Transverse colon (tissue), 4 donors: Measurements from ENCODE around the gene WNT5A. TPM values are rescaled to one million over a fixed set of nuclear protein-coding genes. Genes with fewer than 3 reads are reported as not detected.

Source experiments
- DNase-seq: peaks from one replicate; pipeline ENCODE4 v3.0.0-alpha.2; 2019
- H3K27ac ChIP-seq, 4 donors: fragments of 200-600 bp; sonication (generic); 2 replicates each; pipeline ENCODE4 v1.5.1; 2016 to 2018; ENCODE audit warnings: inconsistent platforms in 4 of 4
- H3K27me3 ChIP-seq: fragments of 200-600 bp; sonication (generic); 2 replicates; pipeline ENCODE4 v1.5.1; 2017; ENCODE audit warnings: inconsistent platforms
- H3K36me3 ChIP-seq, 4 donors: fragments of 200-600 bp; sonication (generic); 2 replicates each; pipeline ENCODE4 v1.5.1; 2017 to 2019; ENCODE audit warnings: inconsistent platforms in 4 of 4
- H3K4me1 ChIP-seq, 4 donors: fragments of 200-600 bp; sonication (generic); 2 replicates each; pipeline ENCODE4 v1.5.1; 2017 to 2020; ENCODE audit warnings: inconsistent platforms in 4 of 4
- H3K4me3 ChIP-seq, 4 donors: fragments of 200-600 bp; sonication (generic); 1 replicate in 1 of 4; 2 replicates in 3 of 4; pipeline versions ENCODE4 v1.5.1 to v1.6.1; 2017 to 2019; ENCODE audit warnings: inconsistent platforms in 4 of 4
- H3K9me3 ChIP-seq, 2 donors: fragments of 200-600 bp; sonication (generic); 2 replicates each; pipeline ENCODE4 v1.5.1; 2017 to 2019; ENCODE audit warnings: inconsistent platforms in 2 of 2
- CTCF ChIP-seq, 5 experiments: fragments of 200-600 bp in 3 of 5; fragments of 450-650 bp in 2 of 5; sonication (generic) in 3 of 5; IDR thresholded peaks; 1 replicate in 2 of 5; 2 replicates in 3 of 5; pipeline ENCODE4 v1.5.1; 2016 to 2017; ENCODE audit warnings: antibody characterized with exemption in 5 of 5, inconsistent platforms in 3 of 5, mild to moderate bottlenecking in 2 of 5, moderate library complexity in 1 of 5
- EP300 ChIP-seq: sonication (generic); formaldehyde crosslinking; IDR thresholded peaks from one replicate; pipeline ENCODE4 v1.6.1; 2017; ENCODE audit warnings: antibody characterized with exemption, low read depth
- POLR2A ChIP-seq: fragments of 450-650 bp; IDR thresholded peaks from one replicate; pipeline ENCODE4 v1.6.1; 2016; ENCODE audit warnings: antibody characterized with exemption, mild to moderate bottlenecking, moderate library complexity
- POLR2AphosphoS5 ChIP-seq, 3 donors: sonication (generic); formaldehyde crosslinking; IDR thresholded peaks; one replicate each; pipeline ENCODE4 v1.6.1; 2016; ENCODE audit warnings: antibody characterized with exemption in 3 of 3
- WGBS, 2 donors: methylation state at CpG; one replicate each; pipeline ENCODE4 v1.1.5; 2018; ENCODE audit warnings: low coverage in 1 of 2; 5-methylcytosine and 5-hydroxymethylcytosine counted together
- in situ Hi-C, 4 donors: fragments of 200-750 bp; cut with MboI; loops; one replicate each; pipeline versions ENCODE4 v1.15.0 to v1.15.1; 2017; ENCODE audit warnings: low sequenced_read_pairs in 3 of 4, low pct_ligation_motif_present in 1 of 4, low pct_unique_long_range_greater_than_20kb in 1 of 4
- intact Hi-C: fragments of 100-400 bp; cut with DNase I; formaldehyde crosslinking; loops from one replicate; pipeline ENCODE4 v1.15.1; 2023; ENCODE audit warnings: low total_unique reads
- total RNA-seq, 4 donors: library from RNA; depleted of rRNA; stranded (reverse); fragments of >200 nt; gene quantifications; one replicate each; pipeline ENCODE4 v1.1.0, GENCODE V29; 2016

Gene WNT5A
- total RNA-seq, 4 donors from 2014 or later = 2.6 to 15.9 (median 5.5) TPM

- TF ChIP-seq POLR2A (no peak), POLR2AphosphoS5 (IDR thresholded peaks at IDR 0.05) (no peak), CTCF (IDR thresholded peaks at IDR 0.05) (no peak), EP300 (no peak)
- Histone ChIP-seq H3K36me3 (no peaks in the 10 kb centered on the region), H3K9me3 (no peaks in the 10 kb centered on the region), H3K27ac (no peak overlapping the region), H3K4me3 (no peak overlapping the region), H3K4me1 (no peaks in the 10 kb centered on the region), H3K27me3 (no peaks in the 10 kb centered on the region)
- intact Hi-C loops (no loop called here), in situ Hi-C loops (no loop called here)
- DNase-seq = no peak
- WGBS, 2 donors = 86 to 100% methylated on average over 3 to 6 of the region's 6 CpGs
These were observed 56.1 kb downstream of the WNT5A start for GRCh38 chr3:55431041-55431440.

- Histone ChIP-seq H3K9me3 (no peaks in the 10 kb centered on the region), H3K27me3 (no peaks in the 10 kb centered on the region), H3K36me3 (no peaks in the 10 kb centered on the region), H3K4me1 (no peaks in the 10 kb centered on the region), H3K27ac (no peak overlapping the region), H3K4me3 (no peak overlapping the region)
- DNase-seq = no peak
- intact Hi-C loops (no loop called here), in situ Hi-C loops (no loop called here)
- WGBS, 2 donors = 26 to 33% methylated on average over 5 of the region's 5 CpGs
- no peak for TF ChIP-seq EP300
- no peak for TF ChIP-seq CTCF (IDR thresholded peaks at IDR 0.05)
- TF ChIP-seq POLR2A = no peak
- no peak for TF ChIP-seq POLR2AphosphoS5 (IDR thresholded peaks at IDR 0.05)
These were observed 59.4 kb downstream of the WNT5A start for GRCh38 chr3:55427739-55428138.

GRCh38 chr3:55426486-55426885, 60.6 kb downstream of the WNT5A start:
- in situ Hi-C loops = no loop called here
- WGBS, 2 donors = 79 to 84% methylated on average over 4 of the region's 4 CpGs
- no peak for TF ChIP-seq CTCF (IDR thresholded peaks at IDR 0.05)
- no peak for TF ChIP-seq POLR2A
- no peak for TF ChIP-seq EP300
- no peak for TF ChIP-seq POLR2AphosphoS5 (IDR thresholded peaks at IDR 0.05)
- H3K4me1 ChIP-seq = no peaks in the 10 kb centered on the region
- no peaks in the 10 kb centered on the region for H3K27me3 ChIP-seq
- DNase-seq = no peak
- H3K4me3 ChIP-seq = no peak overlapping the region
- no peak overlapping the region for H3K27ac ChIP-seq
- H3K9me3 ChIP-seq = no peaks in the 10 kb centered on the region
- intact Hi-C loops = no loop called here
- H3K36me3 ChIP-seq = no peaks in the 10 kb centered on the region

- no peak overlapping the region for H3K4me3 ChIP-seq
- intact Hi-C loops = no loop called here
- in situ Hi-C loops = no loop called here
- no peak overlapping the region for H3K27ac ChIP-seq
- H3K36me3 ChIP-seq = no peaks in the 10 kb centered on the region
- 74 to 93% methylated on average over 3 to 5 of the region's 5 CpGs for WGBS, 2 donors
- TF ChIP-seq CTCF (IDR thresholded peaks at IDR 0.05) (no peak), POLR2A (no peak), POLR2AphosphoS5 (IDR thresholded peaks at IDR 0.05) (no peak), EP300 (no peak)
- no peaks in the 10 kb centered on the region for H3K9me3 ChIP-seq
- H3K27me3 ChIP-seq = no peaks in the 10 kb centered on the region
- DNase-seq = no peak
- H3K4me1 ChIP-seq = no peaks in the 10 kb centered on the region
These were observed 63.3 kb downstream of the WNT5A start for GRCh38 chr3:55423782-55424181.
